Endometrial microvascular endothelial cells (primary cell): ENCODE results near the gene CTBP1. TPM values are rescaled to one million over a fixed set of nuclear protein-coding genes. Genes with fewer than 3 reads are reported as not detected.
"Not testable (repeated sequence)": the region's sequence is repeated elsewhere in the genome, so short reads cannot be mapped to it uniquely, and the experiment has no call there.

Source experiments
- in situ Hi-C: cut with HindIII; loops from 2 replicates; pipeline ENCODE4 v1.10.0; 2017; ENCODE audit warnings: low sequenced_read_pairs, low pct_unique_long_range_greater_than_20kb; ENCODE audit errors: inconsistent ontology term
- total RNA-seq: library from RNA; depleted of rRNA; stranded (reverse); fragments of >200 nt; gene quantifications from one replicate; pipeline ENCODE4 v1.2.3, GENCODE V29; 2015; ENCODE audit errors: inconsistent ontology term

CTBP1 gene
- total RNA-seq: 237 TPM

GRCh38 chr4:1248245-1249147 is at the start of gene CTBP1:
CTBP1 (minus strand) TSS chr4:1249130; CDS start chr4:1241331, 7,799 bp downstream.
- in situ Hi-C loops: no loop called here

- in situ Hi-C loops: no loop called here
These were observed 49.5 kb upstream of the CTBP1 start for GRCh38 chr4:1298461-1298860.

GRCh38 chr4:1297456-1298325 is 48.8 kb upstream of the CTBP1 start:
- in situ Hi-C loops: no loop called here

- in situ Hi-C loops: no loop called here
These were observed 48.1 kb upstream of the CTBP1 start for GRCh38 chr4:1297023-1297395.

- in situ Hi-C loops: no loop called here
These were observed 47.5 kb upstream of the CTBP1 start for GRCh38 chr4:1296324-1297022.

GRCh38 chr4:1295405-1296055 is 46.6 kb upstream of the CTBP1 start:
- in situ Hi-C loops: no loop called here

GRCh38 chr4:1294891-1295290 is 46.0 kb upstream of the CTBP1 start:
- in situ Hi-C loops: no loop called here

GRCh38 chr4:1294424-1294823 is 45.5 kb upstream of the CTBP1 start:
- in situ Hi-C loops: no loop called here

GRCh38 chr4:1293991-1294390 is 45.1 kb upstream of the CTBP1 start:
- in situ Hi-C loops: no loop called here

- in situ Hi-C loops: no loop called here
These were observed 44.6 kb upstream of the CTBP1 start for GRCh38 chr4:1293531-1293941.

- in situ Hi-C loops: not testable (repeated sequence)
These were observed 43.7 kb upstream of the CTBP1 start for GRCh38 chr4:1292703-1293011.

- in situ Hi-C loops: no loop called here
These were observed 43.2 kb upstream of the CTBP1 start for GRCh38 chr4:1291996-1292702.

- in situ Hi-C loops: no loop called here
These were observed 42.2 kb upstream of the CTBP1 start for GRCh38 chr4:1291091-1291490.

- in situ Hi-C loops: no loop called here
These were observed 41.4 kb upstream of the CTBP1 start for GRCh38 chr4:1290165-1290977.

- in situ Hi-C loops: no loop called here
These were observed 40.6 kb upstream of the CTBP1 start, which contains the start of gene MAEA for GRCh38 chr4:1289207-1290164. MAEA (plus strand) TSS chr4:1289891; CDS start chr4:1289914, 23 bp downstream.

- in situ Hi-C loops: no loop called here
These were observed 39.9 kb upstream of the CTBP1 start for GRCh38 chr4:1288786-1289185.
